ENCODE results near the gene TBC1D5. TPM values are rescaled to one million over a fixed set of nuclear protein-coding genes. Genes with fewer than 3 reads are reported as not detected.

Gene TBC1D5
- total and polyA plus RNA-seq, 12 donors = 6.4 to 108 (median 70.7) TPM

DNA sequence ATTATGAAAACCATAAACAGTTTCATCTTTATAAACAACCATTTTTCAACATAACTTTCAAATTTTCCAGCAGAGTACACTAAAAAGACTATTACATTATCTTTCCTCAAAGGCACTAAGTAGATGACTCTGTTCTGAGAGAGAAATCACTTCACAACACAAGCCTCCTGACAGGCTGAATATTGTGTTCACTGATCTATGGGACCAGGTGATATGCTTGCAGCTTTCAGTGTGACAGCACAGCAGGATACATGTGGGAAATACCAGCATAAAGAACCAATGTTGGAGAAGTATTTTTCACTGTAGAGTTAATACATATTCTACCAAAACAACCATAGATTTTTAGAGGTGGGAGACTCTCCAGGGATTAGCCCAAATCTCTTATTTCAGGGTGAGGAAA lies 507.1 kb downstream of the TBC1D5 start:
- Histone ChIP-seq H3K4me3 (no peak overlapping the region), H3K27me3 (no peaks in the 10 kb centered on the region), H3K27ac (no peak overlapping the region), H3K9me3 (replicated peaks in 1 of 3) (no peaks in the 10 kb centered on the region), H3K4me1 (replicated peaks in 1 of 2) (peaks cover 0 to 7% of the 10 kb centered on the region in 2 donors), H3K36me3 (replicated peaks in 1 of 2) (no peaks in the 10 kb centered on the region)
- intact Hi-C loops (cut with DNase I) = loop anchor here in 1 of 2 donors (10.0 kb wide), 2 partner anchors 211 to 631 kb away; partner anchors contain the start of gene DAZL
- TF ChIP-seq, protein P1, sequence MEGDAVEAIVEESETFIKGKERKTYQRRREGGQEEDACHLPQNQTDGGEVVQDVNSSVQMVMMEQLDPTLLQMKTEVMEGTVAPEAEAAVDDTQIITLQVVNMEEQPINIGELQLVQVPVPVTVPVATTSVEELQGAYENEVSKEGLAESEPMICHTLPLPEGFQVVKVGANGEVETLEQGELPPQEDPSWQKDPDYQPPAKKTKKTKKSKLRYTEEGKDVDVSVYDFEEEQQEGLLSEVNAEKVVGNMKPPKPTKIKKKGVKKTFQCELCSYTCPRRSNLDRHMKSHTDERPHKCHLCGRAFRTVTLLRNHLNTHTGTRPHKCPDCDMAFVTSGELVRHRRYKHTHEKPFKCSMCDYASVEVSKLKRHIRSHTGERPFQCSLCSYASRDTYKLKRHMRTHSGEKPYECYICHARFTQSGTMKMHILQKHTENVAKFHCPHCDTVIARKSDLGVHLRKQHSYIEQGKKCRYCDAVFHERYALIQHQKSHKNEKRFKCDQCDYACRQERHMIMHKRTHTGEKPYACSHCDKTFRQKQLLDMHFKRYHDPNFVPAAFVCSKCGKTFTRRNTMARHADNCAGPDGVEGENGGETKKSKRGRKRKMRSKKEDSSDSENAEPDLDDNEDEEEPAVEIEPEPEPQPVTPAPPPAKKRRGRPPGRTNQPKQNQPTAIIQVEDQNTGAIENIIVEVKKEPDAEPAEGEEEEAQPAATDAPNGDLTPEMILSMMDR (IDR thresholded peaks at IDR 0.05) = no peak
- no peak for TF ChIP-seq POLR2A (IDR thresholded peaks at IDR 0.05)
- no peak for DNase-seq

DNA sequence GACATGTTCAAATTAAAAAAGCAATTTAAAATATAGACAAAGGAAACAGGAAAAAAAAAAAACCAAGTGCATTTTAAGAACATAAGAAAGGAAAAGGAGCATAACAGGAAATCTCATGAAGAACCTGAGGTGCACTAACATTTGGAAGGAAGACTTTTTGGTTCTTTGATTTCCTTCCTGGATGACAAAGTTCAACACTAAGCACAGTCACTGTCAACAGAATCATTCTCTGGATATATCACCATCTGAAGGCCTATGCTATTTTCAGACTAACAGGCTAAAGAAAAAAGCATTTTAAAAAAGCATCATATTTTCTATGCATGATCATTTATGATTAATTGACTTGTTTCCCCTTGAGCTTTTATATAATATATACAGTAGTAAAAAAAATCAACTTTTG lies 508.0 kb downstream of the TBC1D5 start:
- TF ChIP-seq POLR2A (IDR thresholded peaks at IDR 0.05) = no peak
- TF ChIP-seq, protein P1 (IDR thresholded peaks at IDR 0.05) = no peak
- Histone ChIP-seq H3K4me3 (no peak overlapping the region), H3K36me3 (replicated peaks in 1 of 2) (no peaks in the 10 kb centered on the region), H3K9me3 (replicated peaks in 1 of 3) (no peaks in the 10 kb centered on the region), H3K27me3 (no peaks in the 10 kb centered on the region), H3K27ac (no peak overlapping the region), H3K4me1 (replicated peaks in 1 of 2) (peaks cover 0 to 3% of the 10 kb centered on the region in 2 donors)
- no peak for DNase-seq
- intact Hi-C loops (cut with DNase I) = loop anchor here (5.0 to 10.0 kb wide), 3 partner anchors 210 to 637 kb away; partner anchors contain the start of gene DAZL (in 1 of the 2)

DNA sequence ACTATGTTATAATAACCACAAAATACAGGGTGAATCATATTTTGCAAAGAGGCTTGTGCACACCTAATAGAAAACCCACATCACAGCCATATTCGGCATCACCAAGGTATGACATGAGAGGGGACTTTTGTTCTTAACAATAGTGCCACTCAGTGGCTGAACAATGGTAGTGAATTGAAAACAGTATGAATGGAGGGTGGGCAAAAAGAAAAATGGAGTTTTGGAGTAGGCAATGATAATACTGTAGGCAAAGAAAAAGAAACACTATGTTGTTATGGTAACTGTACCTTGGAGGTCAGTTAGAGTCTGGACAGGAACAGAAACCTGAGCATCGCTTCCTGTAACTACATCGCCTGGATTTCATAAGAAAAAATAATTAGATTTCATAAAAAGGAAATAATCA lies 509.0 kb downstream of the TBC1D5 start:
- intact Hi-C loops (cut with DNase I) = loop anchor here (5.0 to 10.0 kb wide), 3 partner anchors 209 to 636 kb away; partner anchors contain the start of gene DAZL (in 1 of the 2)
- TF ChIP-seq, protein P1 (IDR thresholded peaks at IDR 0.05) = peak; percentile 52 to 92 (median 80)
- TF ChIP-seq POLR2A (IDR thresholded peaks at IDR 0.05) = no peak
- Histone ChIP-seq H3K4me1 (replicated peaks in 1 of 2) (peaks cover 0 to 3% of the 10 kb centered on the region in 2 donors), H3K9me3 (replicated peaks in 1 of 3) (no peaks in the 10 kb centered on the region), H3K27ac (no peak overlapping the region), H3K4me3 (no peak overlapping the region), H3K27me3 (no peaks in the 10 kb centered on the region), H3K36me3 (replicated peaks in 1 of 2) (no peaks in the 10 kb centered on the region)
- peak in 6 of 7 donors; percentile 11 to 22 (median 18) for DNase-seq
- 44 to 53% (median 47%) methylated on average over 3 of the region's 3 CpGs for WGBS, 4 donors

DNA sequence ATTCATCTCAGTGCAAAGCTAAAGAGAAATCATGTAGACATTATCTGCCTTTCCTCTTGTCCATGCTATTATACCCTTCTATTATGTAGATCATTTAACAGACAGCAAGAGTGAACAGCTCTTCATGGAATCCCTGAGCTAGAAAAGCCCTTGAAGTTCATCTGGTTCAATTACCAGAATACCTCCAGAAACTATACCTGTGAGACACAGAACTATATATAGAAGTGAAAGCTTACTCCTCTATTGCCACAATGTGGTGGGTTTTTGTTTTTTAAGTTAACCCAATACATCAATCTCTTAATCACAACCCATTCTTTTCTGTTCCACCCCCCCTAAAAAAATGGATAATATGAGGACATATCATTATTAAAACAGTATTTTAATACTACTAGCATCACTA lies 510.0 kb downstream of the TBC1D5 start:
- no peak for DNase-seq
- no peak overlapping the region for H3K27ac ChIP-seq
- H3K9me3 ChIP-seq (replicated peaks in 1 of 3) = no peaks in the 10 kb centered on the region
- TF ChIP-seq, protein P1 (IDR thresholded peaks at IDR 0.05) = no peak
- no peak for TF ChIP-seq POLR2A (IDR thresholded peaks at IDR 0.05)
- peaks cover 0 to 3% of the 10 kb centered on the region in 2 donors for H3K4me1 ChIP-seq (replicated peaks in 1 of 2)
- intact Hi-C loops (cut with DNase I) = loop anchor here (5.0 to 10.0 kb wide), 3 partner anchors 208 to 635 kb away; partner anchors contain the start of gene DAZL (in 1 of the 2)
- no peaks in the 10 kb centered on the region for H3K27me3 ChIP-seq
- no peaks in the 10 kb centered on the region for H3K36me3 ChIP-seq (replicated peaks in 1 of 2)
- no peak overlapping the region for H3K4me3 ChIP-seq
